Measurements from ENCODE around the gene UBE2C. TPM values are rescaled to one million over a fixed set of nuclear protein-coding genes. Genes with fewer than 3 reads are reported as not detected.

UBE2C gene
- total RNA-seq, 1 experiment from 2014 or later, result 205 TPM

DNA sequence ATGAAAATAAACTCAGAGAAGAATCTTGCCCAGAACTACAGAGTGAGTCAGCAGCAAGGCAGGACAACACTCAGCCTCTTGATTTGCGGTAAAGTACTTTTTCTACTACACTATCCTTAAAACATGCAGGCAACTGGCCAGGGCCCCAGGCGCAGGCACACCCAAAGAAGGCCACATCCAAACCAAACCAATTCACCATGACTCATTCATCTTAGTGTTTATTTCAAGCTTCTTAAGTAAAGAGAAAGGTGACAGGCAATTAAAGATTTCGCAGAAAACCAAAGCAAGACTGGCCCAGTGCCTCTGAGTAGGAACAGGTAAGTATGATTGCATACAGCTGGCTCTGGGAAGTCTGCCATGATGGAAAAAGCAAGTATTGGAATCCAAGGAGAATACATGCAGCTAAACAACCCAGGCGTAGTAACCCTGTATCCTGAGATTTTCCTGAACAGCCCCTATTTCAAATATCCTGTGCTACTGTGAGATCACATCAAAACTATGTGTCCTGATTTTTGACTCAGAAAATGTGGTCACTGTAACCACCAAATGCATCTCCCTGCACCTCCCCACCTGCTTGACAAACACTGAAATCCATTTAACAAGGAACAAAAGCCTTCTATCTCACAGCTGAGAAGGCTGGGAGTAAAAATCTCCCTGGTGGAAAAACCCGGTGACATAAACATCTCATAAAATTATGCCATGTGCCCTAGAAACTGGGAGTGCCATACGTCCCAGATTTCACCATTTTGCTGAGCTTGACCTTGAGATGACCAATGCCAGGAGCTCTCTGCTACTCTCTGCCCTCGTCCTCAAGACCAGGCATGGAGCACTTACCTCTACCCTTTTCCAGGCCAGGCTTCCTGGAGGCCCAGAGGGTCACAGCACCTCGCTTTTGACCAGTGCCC is 33.2 kb upstream of the UBE2C start (continued):
- TF ChIP-seq EZH2phosphoT487 (IDR thresholded peaks at IDR 0.05; ENCODE audit: borderline replicate concordance) (no peak), EZH2 (IDR thresholded peaks at IDR 0.05) (no peak), SIN3A (IDR thresholded peaks at IDR 0.05; ENCODE audit: low read depth) (peak; percentile 92), RAD21 (IDR thresholded peaks at IDR 0.05; ENCODE audit: low read depth) (peak; percentile 34), POLR2AphosphoS5 (IDR thresholded peaks at IDR 0.05; ENCODE audit: low read depth, low read length) (no peak; the same call in 1 of the 2 replicates)
- TF ChIP-seq, protein P1, sequence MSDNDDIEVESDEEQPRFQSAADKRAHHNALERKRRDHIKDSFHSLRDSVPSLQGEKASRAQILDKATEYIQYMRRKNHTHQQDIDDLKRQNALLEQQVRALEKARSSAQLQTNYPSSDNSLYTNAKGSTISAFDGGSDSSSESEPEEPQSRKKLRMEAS (IDR thresholded peaks at IDR 0.05), result peak; percentile 70

DNA sequence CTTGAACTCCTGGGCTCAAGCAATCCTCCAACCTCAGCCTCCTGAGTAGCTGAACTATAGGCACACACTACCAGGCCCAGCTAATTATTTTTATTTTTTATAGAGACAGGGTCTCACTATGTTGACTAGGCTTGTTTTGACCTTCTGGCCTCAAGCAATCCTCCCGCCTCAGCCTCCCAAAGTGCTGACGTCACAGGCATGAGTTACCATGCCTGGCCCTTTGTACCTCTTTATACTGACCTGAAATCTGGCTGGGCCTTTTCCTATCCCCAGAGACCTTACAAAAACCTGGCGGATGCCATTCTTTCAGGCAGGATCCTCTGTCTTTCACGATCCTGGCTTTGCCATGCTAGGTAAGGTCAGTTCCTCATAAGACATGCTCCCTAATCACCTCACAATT is 32.3 kb upstream of the UBE2C start:
- Histone ChIP-seq H3K9me3 (ENCODE audit: control insufficient read depth in 1 of 2, insufficient read depth in 1 of 2, low read depth in 1 of 2, low read length in 2 of 2) (no peaks in the 10 kb centered on the region), H3K9ac (ENCODE audit: low read length) (peak overlapping the region; percentile 25; the same call in 1 of the 2 replicates), H3K27me3 (ENCODE audit: insufficient read depth, low read length) (no peaks in the 10 kb centered on the region; the same call in 1 of the 2 replicates), H3K79me2 (ENCODE audit: insufficient read depth, low read length) (no peaks in the 10 kb centered on the region), H3K4me1 (ENCODE audit: control insufficient read depth in 1 of 2, insufficient read depth in 2 of 2, low read length in 2 of 2) (peaks cover 63 to 80% of the 10 kb centered on the region in 2 experiments), H3K9me2 (ENCODE audit: insufficient read depth) (no peaks in the 10 kb centered on the region), H3K4me2 (ENCODE audit: low read length) (peak overlapping the region; percentile 70), H3K27ac (ENCODE audit: low read depth, low read length) (peak overlapping the region; percentile 90), H3K4me3 (replicated peaks in 1 of 2; ENCODE audit: low read depth in 1 of 2, low read length in 2 of 2) (peak overlapping the region in 1 of 2 experiments; percentile 15; a peak in 1 of 4 replicates), H2AFZ (ENCODE audit: low read depth, low read length, poor library complexity, severe bottlenecking) (no peak overlapping the region), H3K36me3 (ENCODE audit: control insufficient read depth in 1 of 2, insufficient read depth in 2 of 2, low read length in 2 of 2) (no peaks in the 10 kb centered on the region), H4K20me1 (ENCODE audit: insufficient read depth) (no peaks in the 10 kb centered on the region)
- POLR2A ChIA-PET, result interaction anchor here (0.7 to 1.8 kb wide), 6 partner anchors 9 to 883 kb away, joined by 3 to 6 read pairs (median 4); partner anchors contain the start of genes DNTTIP1, SDC4 and WFDC3
- intact Hi-C loops (cut with micrococcal nuclease), result no loop called here
- CTCF ChIA-PET, result interaction anchor here (1.1 to 2.7 kb wide), 2 partner anchors 9 to 468 kb away, joined by 4 to 23 read pairs; no protein-coding TSS in a partner anchor
- ATAC-seq (no peak), DNase-seq (ENCODE audit: low read depth, low spot score) (no peak)
- TF ChIP-seq POLR2AphosphoS5 (IDR thresholded peaks at IDR 0.05; ENCODE audit: low read depth, low read length) (no peak), SIN3A (IDR thresholded peaks at IDR 0.05; ENCODE audit: low read depth) (no peak), YY1 (IDR thresholded peaks at IDR 0.05; ENCODE audit: extremely low read depth, insufficient replicate concordance, low read depth, low read length) (no peak), EZH2phosphoT487 (IDR thresholded peaks at IDR 0.05; ENCODE audit: borderline replicate concordance) (no peak), JUND (IDR thresholded peaks at IDR 0.05) (no peak), ZFX (IDR thresholded peaks at IDR 0.05) (no peak)
- TF ChIP-seq, protein P2, sequence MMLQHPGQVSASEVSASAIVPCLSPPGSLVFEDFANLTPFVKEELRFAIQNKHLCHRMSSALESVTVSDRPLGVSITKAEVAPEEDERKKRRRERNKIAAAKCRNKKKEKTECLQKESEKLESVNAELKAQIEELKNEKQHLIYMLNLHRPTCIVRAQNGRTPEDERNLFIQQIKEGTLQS (IDR thresholded peaks at IDR 0.05), result no peak
- RAD21 ChIA-PET (ENCODE audit: low non-redundant PET in 1 of 2, low total read pairs in 2 of 2, uncharacterized antibody in 2 of 2, unreplicated experiment in 2 of 2), result interaction anchor here in 1 of 2 experiments (1.4 kb wide), 1 partner anchor 9 kb away, joined by 4 read pairs; no protein-coding TSS in a partner anchor
- BruUV-seq (replicated peaks), result no TSS peak

All from HCT116 (cell line).